Activated CD4-positive, alpha-beta T cell treated with anti-CD3 and anti-CD28 coated beads for 36 hours (primary cell): ENCODE measurements around the gene FAM151B. TPM values are rescaled to one million over a fixed set of nuclear protein-coding genes. Genes with fewer than 3 reads are reported as not detected.
"Not testable (repeated sequence)": the region's sequence is repeated elsewhere in the genome, so short reads cannot be mapped to it uniquely, and the experiment has no call there.

ENCODE experiments used
- ATAC-seq: fragments of 200-7000 bp; cut with Tn5 transposase; one replicate; pipeline ENCODE4 v1.10.0; 2021; ENCODE audit warnings: mild to moderate bottlenecking, moderate library complexity
- CTCF ChIA-PET: fragments of 350-600 bp; sonication (Branson Sonifier 250); formaldehyde crosslinking; loops from one replicate; lab custom pipeline; 2021; ENCODE audit warnings: antibody characterized with exemption; lab: Charles Lee
- POLR2A ChIA-PET: fragments of 350-600 bp; sonication (Branson Sonifier 250); formaldehyde crosslinking; loops from one replicate; lab custom pipeline; 2021; ENCODE audit warnings: antibody characterized with exemption, inconsistent platforms; lab: Charles Lee
- DNase-seq: peaks from one replicate; pipeline ENCODE4 v3.0.0-alpha.2; 2020
- H3K27ac Mint-ChIP-seq: one replicate; pipeline ENCODE4 v1.8.0; 2021; ENCODE audit warnings: mixed read lengths
- H3K27me3 Mint-ChIP-seq: one replicate; pipeline ENCODE4 v1.8.0; 2021; ENCODE audit warnings: mixed read lengths
- H3K36me3 Mint-ChIP-seq: one replicate; pipeline ENCODE4 v1.8.0; 2021; ENCODE audit warnings: low read depth, mixed read lengths
- H3K4me1 Mint-ChIP-seq: one replicate; pipeline ENCODE4 v1.8.0; 2021; ENCODE audit warnings: mixed read lengths
- H3K4me3 Mint-ChIP-seq: one replicate; pipeline ENCODE4 v1.8.0; 2021; ENCODE audit warnings: mild to moderate bottlenecking, moderate library complexity, mixed read lengths
- H3K9me3 Mint-ChIP-seq: one replicate; pipeline ENCODE4 v1.8.0; 2021; ENCODE audit warnings: low read depth, mixed read lengths
- intact Hi-C, 2 experiments: fragments of 100-400 bp; cut with DNase I in 1 of 2; cut with micrococcal nuclease in 1 of 2; formaldehyde crosslinking; loops; one replicate each; pipeline versions ENCODE4 v1.14.2 to v1.15.1; 2022 to 2024; cut with DNase I, micrococcal nuclease
- total RNA-seq, 2 experiments: library from RNA; stranded (reverse); gene quantifications; one replicate each; pipeline ENCODE4 v1.2.3, GENCODE V29; 2021

The FAM151B gene
- total RNA-seq, 2 experiments from 2014 or later, result 0.63 to 0.75 TPM

GRCh38 chr5:80480354-80480753 is 7.5 kb upstream of the FAM151B start:
- intact Hi-C loops, result loop anchor here in 1 of 2 experiments (2.0 to 5.0 kb wide), 2 partner anchors 192 to 512 kb away; no protein-coding TSS in a partner anchor
- POLR2A ChIA-PET, result no interaction called here
- peaks cover 15% of the 10 kb centered on the region for H3K9me3 Mint-ChIP-seq
- no peaks in the 10 kb centered on the region for H3K27me3 Mint-ChIP-seq
- H3K4me1 Mint-ChIP-seq, result no peaks in the 10 kb centered on the region
- no peak overlapping the region for H3K27ac Mint-ChIP-seq
- no peak for ATAC-seq
- no peak overlapping the region for H3K4me3 Mint-ChIP-seq
- H3K36me3 Mint-ChIP-seq, result peaks cover 16% of the 10 kb centered on the region
- no peak for DNase-seq
- CTCF ChIA-PET, result interaction anchor here (0.6 to 2.2 kb wide), 8 partner anchors 10 to 126 kb away, joined by 3 to 14 read pairs (median 3); no protein-coding TSS in a partner anchor

- ATAC-seq (peak; percentile 84), DNase-seq (peak; percentile 60)
- peaks cover 16% of the 10 kb centered on the region for H3K36me3 Mint-ChIP-seq
- intact Hi-C loops, result loop anchor here (1.0 to 5.0 kb wide), 5 partner anchors 191 to 714 kb away; no protein-coding TSS in a partner anchor
- no peak overlapping the region for H3K27ac Mint-ChIP-seq
- H3K9me3 Mint-ChIP-seq, result peaks cover 15% of the 10 kb centered on the region
- CTCF ChIA-PET, result interaction anchor here (0.5 to 2.2 kb wide), 14 partner anchors 11 to 352 kb away, joined by 3 to 14 read pairs (median 4); no protein-coding TSS in a partner anchor
- POLR2A ChIA-PET, result interaction anchor here (0.6 kb wide), 1 partner anchor 713 kb away, joined by 3 read pairs; no protein-coding TSS in a partner anchor
- H3K4me1 Mint-ChIP-seq, result no peaks in the 10 kb centered on the region
- H3K4me3 Mint-ChIP-seq, result no peak overlapping the region
- H3K27me3 Mint-ChIP-seq, result no peaks in the 10 kb centered on the region
These were observed 6.6 kb upstream of the FAM151B start for GRCh38 chr5:80481019-80481893.

DNA sequence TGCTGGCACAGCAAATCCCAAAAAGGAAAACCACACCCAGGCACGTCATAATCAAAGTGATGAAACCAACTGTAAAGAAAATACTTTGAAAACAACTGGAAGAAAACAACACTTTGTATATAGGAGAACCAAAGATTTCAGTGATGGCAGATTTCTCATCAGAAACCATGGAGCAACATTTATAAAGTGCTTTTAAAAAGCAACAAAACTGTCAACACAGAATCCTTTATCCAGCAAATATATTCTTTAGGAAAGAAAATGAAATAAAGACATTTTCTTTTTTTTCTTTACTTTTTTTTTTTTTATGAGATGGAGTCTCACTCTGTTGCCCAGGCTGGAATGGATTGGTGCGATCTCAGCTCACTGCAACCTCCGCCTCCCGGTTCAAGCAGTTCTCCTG is 5.3 kb upstream of the FAM151B start:
- ChIA-PET CTCF (interaction anchor here (0.6 to 1.6 kb wide), 5 partner anchors 185 to 753 kb away, joined by 3 to 7 read pairs (median 3); no protein-coding TSS in a partner anchor), POLR2A (no interaction called here)
- peaks cover 7% of the 10 kb centered on the region for H3K4me1 Mint-ChIP-seq
- no peak overlapping the region for H3K27ac Mint-ChIP-seq
- peaks cover 16% of the 10 kb centered on the region for H3K36me3 Mint-ChIP-seq
- peaks cover 2% of the 10 kb centered on the region for H3K27me3 Mint-ChIP-seq
- DNase-seq (no peak), ATAC-seq (no peak)
- peaks cover 15% of the 10 kb centered on the region for H3K9me3 Mint-ChIP-seq
- intact Hi-C loops, result loop anchor here in 1 of 2 experiments (5.0 kb wide), 1 partner anchor 510 kb away; no protein-coding TSS in a partner anchor
- no peak overlapping the region for H3K4me3 Mint-ChIP-seq

DNA sequence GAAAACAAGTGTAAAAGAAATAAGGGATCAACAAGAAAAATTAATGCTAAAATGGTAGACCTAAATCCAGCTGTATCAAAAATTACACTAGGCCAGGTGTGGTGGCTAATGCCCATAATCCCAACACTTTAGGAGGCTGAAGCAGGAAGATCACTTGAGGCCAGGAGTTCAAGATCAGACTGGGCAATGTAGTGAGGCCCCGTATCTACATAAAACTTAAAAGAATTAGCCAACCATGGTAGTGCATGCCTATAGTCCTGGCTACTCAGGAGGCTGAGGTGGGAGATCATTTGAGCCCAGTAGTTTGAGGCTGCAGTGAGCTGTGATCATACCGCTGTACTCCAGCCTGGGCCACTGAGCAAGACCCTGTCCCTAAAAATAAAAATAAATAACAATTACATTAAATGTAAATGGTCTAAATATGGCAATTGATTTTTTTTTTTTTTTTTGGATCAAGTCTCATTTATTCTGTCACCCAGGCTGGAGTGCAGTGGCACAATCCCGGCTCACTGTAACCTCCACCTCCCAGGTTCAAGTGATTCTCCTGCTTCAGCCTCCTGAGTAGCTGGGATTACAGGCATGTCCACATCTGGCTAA is 4.2 kb upstream of the FAM151B start:
- Mint-ChIP-seq H3K4me3 (no peak overlapping the region), H3K36me3 (peaks cover 16% of the 10 kb centered on the region), H3K9me3 (peaks cover 15% of the 10 kb centered on the region), H3K27me3 (peaks cover 2% of the 10 kb centered on the region), H3K4me1 (peaks cover 16% of the 10 kb centered on the region), H3K27ac (no peak overlapping the region)
- POLR2A ChIA-PET, result no interaction called here
- ATAC-seq, result no peak
- intact Hi-C loops, result loop anchor here in 1 of 2 experiments (5.0 kb wide), 1 partner anchor 509 kb away; no protein-coding TSS in a partner anchor
- CTCF ChIA-PET, result interaction anchor here (0.6 to 0.7 kb wide), 2 partner anchors 51 to 937 kb away, joined by 3 read pairs; no protein-coding TSS in a partner anchor
- DNase-seq, result no peak

DNA sequence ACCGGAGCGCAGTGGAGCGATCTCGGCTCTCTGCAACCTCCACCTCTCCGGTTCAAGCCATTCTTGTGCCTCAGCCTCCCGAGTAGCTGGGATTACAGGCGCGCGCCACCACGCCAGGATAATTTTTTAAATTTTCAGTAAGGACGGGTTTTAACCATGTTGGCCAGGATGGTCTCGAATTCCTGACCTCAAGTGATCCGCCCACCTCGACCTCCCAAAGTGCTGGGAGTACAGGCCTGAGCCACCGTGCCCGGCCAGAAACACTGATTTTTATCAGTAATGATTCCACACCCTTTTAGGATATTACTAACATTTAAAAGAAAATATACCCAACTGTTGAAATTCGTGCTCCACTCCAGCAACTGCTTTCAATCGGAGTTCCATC is 464 bp upstream of the FAM151B start:
- no peak for ATAC-seq
- intact Hi-C loops, result loop anchor here in 1 of 2 experiments (5.0 kb wide), 1 partner anchor 170 kb away; no protein-coding TSS in a partner anchor
- ChIA-PET POLR2A (no interaction called here), CTCF (interaction anchor here (0.6 to 1.2 kb wide), 2 partner anchors 185 to 397 kb away, joined by 3 to 4 read pairs; no protein-coding TSS in a partner anchor)
- H3K27me3 Mint-ChIP-seq, result peaks cover 6% of the 10 kb centered on the region
- H3K36me3 Mint-ChIP-seq, result peaks cover 9% of the 10 kb centered on the region
- H3K4me3 Mint-ChIP-seq, result peak overlapping the region; percentile 78
- H3K4me1 Mint-ChIP-seq, result peaks cover 19% of the 10 kb centered on the region
- DNase-seq, result peak; percentile 4
- peaks cover 11% of the 10 kb centered on the region for H3K9me3 Mint-ChIP-seq
- H3K27ac Mint-ChIP-seq, result peak overlapping the region; percentile 25

DNA sequence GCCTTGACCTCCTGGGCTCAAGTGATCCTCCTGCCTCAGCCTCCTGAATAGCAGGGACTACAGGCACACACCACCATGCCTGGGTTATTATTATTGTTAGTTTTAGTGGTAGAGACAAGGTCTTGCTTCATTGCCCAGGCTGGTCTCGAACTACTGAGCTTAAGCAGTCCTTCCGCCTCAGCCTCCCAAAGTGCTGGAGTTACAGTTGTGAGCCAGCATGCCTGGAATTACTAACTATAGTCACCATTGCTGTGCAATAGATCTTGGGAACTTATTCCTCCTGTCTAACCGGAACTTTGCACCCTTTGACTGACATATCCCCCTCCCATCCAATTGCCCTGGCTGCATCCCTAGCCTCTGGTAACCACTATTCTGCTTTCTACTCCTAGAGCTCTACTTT is 3.4 kb downstream of the FAM151B start:
- DNase-seq, result no peak
- Mint-ChIP-seq H3K9me3 (no peaks in the 10 kb centered on the region), H3K4me3 (no peak overlapping the region), H3K27ac (no peak overlapping the region), H3K27me3 (peaks cover 6% of the 10 kb centered on the region), H3K36me3 (no peaks in the 10 kb centered on the region), H3K4me1 (peaks cover 19% of the 10 kb centered on the region)
- POLR2A ChIA-PET, result no interaction called here
- intact Hi-C loops, result no loop called here
- CTCF ChIA-PET, result no interaction called here
- no peak for ATAC-seq

- POLR2A ChIA-PET, result no interaction called here
- no peak for ATAC-seq
- CTCF ChIA-PET, result no interaction called here
These were observed 4.8 kb downstream of the FAM151B start for GRCh38 chr5:80492741-80493140.

DNA sequence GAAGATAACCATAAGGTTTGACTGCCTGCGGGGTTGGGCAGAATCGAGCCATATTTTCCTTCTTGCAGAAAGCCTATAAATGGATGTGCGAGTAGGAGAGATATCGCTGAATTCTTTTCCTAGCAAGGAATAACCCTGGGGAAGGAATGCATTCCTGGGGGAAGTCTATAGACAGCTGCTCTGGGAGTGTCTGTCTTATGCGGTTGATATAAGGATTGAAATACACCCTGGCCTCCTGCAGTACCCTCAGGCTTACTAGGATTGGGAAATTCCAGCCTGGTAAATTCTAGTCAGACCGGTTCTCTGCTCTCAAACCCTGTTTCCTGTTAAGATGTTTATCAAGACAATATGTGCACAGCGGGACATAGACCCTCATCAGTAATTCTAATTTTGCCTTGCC is 5.5 kb downstream of the FAM151B start:
- H3K27ac Mint-ChIP-seq, ATAC-seq, DNase-seq, H3K9me3 Mint-ChIP-seq, intact Hi-C loops, H3K36me3 Mint-ChIP-seq, CTCF ChIA-PET, H3K4me1 Mint-ChIP-seq, H3K27me3 Mint-ChIP-seq, POLR2A ChIA-PET, H3K4me3 Mint-ChIP-seq: not testable (repeated sequence)

More at GRCh38 chr5:80492741-80493140, 4.8 kb downstream of the FAM151B start:
- Mint-ChIP-seq H3K4me1 (peaks cover 10% of the 10 kb centered on the region), H3K36me3 (no peaks in the 10 kb centered on the region), H3K4me3 (no peak overlapping the region), H3K27ac (no peak overlapping the region), H3K27me3 (peaks cover 4% of the 10 kb centered on the region), H3K9me3 (no peaks in the 10 kb centered on the region)
- intact Hi-C loops, result no loop called here
- DNase-seq, result no peak

GRCh38 chr5:80495891-80496290 is 8.0 kb downstream of the FAM151B start:
- intact Hi-C loops, result loop anchor here in 1 of 2 experiments (1.0 kb wide), 1 partner anchor 40 kb away; no protein-coding TSS in a partner anchor
- DNase-seq, result no peak
- no peaks in the 10 kb centered on the region for H3K36me3 Mint-ChIP-seq
- H3K4me3 Mint-ChIP-seq, result no peak overlapping the region
- ATAC-seq, result no peak
- H3K27me3 Mint-ChIP-seq, result no peaks in the 10 kb centered on the region
- ChIA-PET CTCF (no interaction called here), POLR2A (no interaction called here)
- no peaks in the 10 kb centered on the region for H3K4me1 Mint-ChIP-seq
- H3K27ac Mint-ChIP-seq, result no peak overlapping the region
- no peaks in the 10 kb centered on the region for H3K9me3 Mint-ChIP-seq

DNA sequence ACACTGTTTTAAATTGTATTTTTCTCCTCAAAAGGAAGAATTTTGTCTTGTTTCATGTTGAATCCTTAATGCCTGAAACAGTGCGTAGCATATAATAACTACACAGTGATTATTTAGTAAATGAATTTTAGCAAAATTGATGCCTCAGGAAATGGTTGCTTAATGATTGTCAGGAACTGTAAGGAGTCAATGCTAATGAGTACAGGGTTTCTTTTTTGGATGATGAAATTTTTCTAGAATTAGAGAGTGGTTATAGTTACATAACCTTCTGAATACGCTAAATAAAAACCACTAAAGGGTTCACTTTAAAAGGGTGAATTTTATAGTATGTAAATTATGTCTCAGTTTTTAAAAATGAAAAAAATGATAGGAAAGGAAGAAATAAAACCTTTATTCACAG is 14.9 kb downstream of the FAM151B start:
- Mint-ChIP-seq H3K9me3 (no peaks in the 10 kb centered on the region), H3K4me1 (peaks cover 3% of the 10 kb centered on the region), H3K4me3 (no peak overlapping the region), H3K27ac (no peak overlapping the region), H3K36me3 (no peaks in the 10 kb centered on the region), H3K27me3 (no peaks in the 10 kb centered on the region)
- DNase-seq (no peak), ATAC-seq (no peak)
- intact Hi-C loops, result no loop called here
- ChIA-PET POLR2A (no interaction called here), CTCF (no interaction called here)

GRCh38 chr5:80503641-80504040 is 15.7 kb downstream of the FAM151B start:
- no peak for DNase-seq
- Mint-ChIP-seq H3K27me3 (no peaks in the 10 kb centered on the region), H3K4me1 (peaks cover 3% of the 10 kb centered on the region), H3K36me3 (no peaks in the 10 kb centered on the region), H3K27ac (no peak overlapping the region), H3K9me3 (no peaks in the 10 kb centered on the region), H3K4me3 (no peak overlapping the region)
- ATAC-seq, result no peak
- intact Hi-C loops, result no loop called here
- ChIA-PET POLR2A (no interaction called here), CTCF (no interaction called here)
